NCI-H2107 treated with DMSO at 0.1 percent for 48 hours (cell line): ENCODE measurements around the gene USP36.
"Not testable (repeated sequence)": the region's sequence is repeated elsewhere in the genome, so short reads cannot be mapped to it uniquely, and the experiment has no call there.

Experiments
- DNase-seq: peaks from one replicate; lab custom pipeline; 2025; ENCODE audit not compliant: unreplicated experiment; lab: John Stamatoyannopoulos, UW

The USP36 gene

DNA sequence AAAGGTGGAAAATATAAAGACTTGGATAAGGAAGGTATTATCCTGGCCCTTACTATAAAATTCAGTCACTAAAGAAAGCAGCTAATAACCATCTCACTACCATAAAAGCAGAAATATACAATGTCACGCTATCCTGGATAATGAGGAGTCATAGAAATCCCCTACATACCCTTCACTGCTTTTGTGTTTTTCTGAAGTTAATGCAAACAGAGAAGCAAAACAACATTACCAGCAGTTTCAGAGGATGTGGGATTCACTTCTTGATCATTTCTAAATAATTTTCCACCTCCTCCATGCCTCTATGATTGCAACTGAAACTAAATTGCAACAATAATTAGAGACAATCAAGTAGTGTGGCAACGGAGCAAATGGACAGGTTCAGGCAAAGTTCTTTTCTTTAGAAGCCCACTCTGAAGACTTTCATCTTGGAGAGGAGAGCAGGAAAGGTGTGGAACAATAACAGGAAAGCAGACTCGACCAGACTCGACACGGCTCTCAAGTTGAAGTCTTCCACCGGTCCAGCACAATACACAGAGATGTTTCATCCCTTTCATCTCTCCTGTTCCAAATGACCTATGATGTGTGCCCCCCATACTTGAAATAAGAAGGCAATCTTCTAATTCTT is 68.7 kb downstream of the USP36 start:
- DNase-seq = no peak

DNA sequence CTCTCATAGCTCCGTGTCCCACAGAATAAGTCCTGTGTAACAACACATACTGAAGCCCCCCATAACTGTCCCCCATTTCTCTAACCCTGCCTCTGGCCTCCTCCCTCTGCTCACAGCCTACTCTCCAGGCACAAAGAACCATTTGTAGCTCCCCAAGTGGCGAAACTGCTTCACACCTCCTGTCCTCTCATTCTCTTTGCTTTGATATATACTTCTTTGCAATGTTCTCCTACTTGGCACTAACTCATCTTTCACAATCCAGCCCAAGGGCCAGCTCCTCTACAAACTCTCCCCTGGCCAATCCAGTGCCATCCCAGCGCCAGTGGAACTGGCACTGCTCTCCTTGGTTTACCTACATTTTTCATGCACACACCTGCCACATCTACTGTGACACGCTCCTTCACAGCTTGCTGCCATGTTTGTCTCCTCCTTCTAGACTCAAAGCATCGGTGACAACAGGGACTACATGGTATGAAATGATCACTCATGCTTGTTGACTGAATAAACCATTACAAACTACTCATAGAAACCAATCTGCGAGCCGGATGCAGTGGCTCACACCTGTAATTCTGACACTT is 71.3 kb downstream of the USP36 start:
- no peak for DNase-seq

DNA sequence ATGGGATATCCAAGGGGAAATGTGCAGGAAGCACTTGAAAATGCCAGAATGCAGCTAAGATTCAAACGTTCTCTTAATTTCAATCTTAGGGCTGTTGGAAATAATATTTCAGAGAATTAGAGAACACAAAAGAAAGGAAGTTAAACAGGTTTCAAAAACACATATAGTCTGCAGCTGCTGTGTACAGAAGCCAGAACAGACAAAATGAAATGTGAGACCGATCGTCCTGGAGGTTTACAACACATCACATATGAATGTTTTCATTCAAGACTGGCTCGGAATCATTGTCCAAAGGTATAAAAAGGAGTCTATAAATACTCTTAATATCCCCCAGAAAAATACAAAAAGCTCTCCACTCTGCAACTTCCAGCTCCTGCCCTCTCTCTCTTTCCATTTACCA is 72.8 kb downstream of the USP36 start:
- DNase-seq = peak; percentile 67

DNA sequence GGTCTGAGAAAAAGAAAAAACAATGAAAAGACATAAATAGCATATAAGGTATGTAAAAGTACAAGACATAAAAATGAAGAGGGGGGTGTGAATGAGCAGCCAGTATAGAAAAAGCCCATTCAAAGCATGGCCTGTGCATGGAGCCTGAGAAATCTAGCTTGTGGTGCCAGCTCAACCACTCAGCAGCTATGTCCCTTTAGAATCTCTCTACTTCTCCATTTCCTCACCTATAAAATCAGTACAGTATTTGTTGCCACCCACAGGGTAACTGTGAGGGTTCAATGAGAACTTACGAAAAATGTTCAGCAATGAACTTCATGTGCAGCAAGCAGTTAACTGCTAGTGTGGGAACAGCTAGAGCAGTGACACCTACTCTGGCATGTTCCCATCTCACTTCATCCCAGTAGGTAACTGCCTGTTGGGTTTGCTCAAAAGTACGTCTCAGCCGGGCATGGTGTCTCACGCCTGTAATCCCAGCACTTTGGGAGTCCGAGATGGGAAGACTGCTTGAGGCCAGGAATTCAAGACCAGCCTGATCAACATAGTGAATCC is 73.8 kb downstream of the USP36 start:
- DNase-seq = no peak

DNA sequence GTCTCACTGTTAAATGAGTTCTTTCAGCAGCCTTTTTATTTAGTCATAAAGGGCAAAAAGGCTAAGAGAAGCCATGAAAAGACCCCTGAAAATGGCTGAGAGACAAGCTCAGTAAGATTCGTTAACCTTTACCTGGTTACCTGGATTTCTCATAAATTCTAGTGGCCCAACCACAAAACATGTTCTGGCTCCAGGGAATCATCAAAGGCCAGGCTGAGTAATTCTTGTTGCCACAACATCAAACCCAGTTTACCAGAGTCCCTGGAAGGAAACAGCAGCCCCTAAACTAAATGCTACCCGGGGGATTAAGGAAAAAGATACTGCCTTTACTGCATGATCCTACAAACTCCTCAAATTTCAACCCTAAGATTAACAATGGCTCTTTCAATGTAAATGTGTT is 74.4 kb downstream of the USP36 start:
- DNase-seq = no peak

DNA sequence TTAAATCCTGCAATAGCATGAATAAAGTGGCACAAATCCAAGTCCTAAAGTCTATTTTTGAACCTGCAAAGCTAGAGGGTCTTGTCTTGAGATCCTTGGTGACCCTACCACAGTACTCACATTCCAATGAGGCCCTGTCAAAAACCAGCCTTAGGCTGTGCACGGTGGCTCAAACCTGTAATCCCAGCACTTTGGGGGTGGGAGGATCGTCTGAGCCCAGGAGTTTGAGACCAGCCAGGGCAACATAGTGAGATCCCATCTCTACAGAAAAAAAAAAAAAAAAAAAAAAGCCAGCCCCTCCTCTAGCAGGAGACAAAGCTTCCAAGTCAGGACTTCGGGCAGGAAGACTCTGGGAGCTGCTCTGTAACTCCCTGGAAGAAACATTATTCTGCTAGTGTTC is 74.8 kb downstream of the USP36 start:
- DNase-seq = no peak

DNA sequence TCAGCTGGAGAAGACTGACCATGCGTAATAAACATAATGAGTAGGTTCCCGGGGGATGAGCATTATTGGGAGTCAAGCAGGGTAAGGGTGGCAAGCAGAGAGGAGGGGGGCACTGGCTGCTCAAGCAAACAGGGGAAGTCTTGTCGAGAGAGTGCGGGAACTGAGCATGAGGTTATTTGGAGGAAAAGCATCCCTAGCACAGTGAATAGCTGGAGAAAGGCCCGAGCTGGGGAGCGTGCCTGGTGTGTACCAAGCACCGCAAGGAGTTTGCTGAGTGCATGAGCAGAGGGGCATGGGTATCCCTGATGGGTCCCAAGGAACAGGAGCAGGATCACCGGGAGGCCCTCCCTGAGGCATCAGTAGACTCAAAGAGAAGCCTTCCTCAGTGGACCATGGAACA is 75.7 kb downstream of the USP36 start:
- DNase-seq = no peak

DNA sequence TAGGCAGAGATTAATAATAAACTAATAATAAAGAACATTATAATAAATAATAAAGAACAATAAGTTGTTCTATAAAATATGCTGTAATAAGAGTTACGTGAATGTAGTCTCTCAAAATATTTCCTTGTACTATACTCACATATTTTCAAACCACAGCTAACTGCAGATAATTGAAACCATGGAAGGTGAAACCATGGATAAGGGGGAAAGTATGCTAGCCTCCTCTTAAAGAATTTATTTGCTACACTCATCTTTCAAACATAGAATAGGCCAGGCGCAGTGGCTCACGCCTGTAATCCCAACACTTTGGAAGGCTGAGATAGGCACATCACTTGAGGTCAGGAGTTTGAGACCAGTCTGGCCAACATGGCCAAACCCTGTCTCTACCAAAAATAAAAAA is 77.1 kb downstream of the USP36 start:
- DNase-seq = no peak

DNA sequence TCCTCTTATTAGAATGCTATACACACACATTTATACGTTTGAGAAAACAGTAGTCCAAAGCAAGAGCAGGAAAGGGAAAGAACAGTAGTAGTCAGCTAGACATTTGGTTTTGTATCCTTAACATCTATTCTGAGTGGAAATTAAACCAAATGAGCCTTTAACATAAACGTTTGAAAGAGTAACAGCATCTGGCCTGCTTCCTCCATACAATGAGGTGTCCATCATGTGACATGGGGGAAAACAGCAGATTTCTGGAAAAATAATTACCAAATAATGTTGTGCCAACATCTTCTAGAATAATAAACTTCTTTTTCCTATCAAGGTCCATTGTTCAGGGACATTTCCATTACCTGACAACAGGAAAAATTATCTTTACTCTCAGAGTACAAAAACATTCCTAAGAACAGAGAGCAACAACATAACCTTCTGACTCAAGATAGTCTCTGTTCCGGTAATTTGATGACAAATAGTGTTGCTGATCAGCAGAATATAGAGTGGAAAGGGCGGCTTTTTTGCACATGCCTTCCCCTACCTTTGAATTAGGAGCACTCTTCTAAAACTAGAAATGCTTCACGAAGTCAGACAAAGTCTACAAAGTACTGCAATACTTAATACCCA is 78.7 kb downstream of the USP36 start:
- DNase-seq = no peak

DNA sequence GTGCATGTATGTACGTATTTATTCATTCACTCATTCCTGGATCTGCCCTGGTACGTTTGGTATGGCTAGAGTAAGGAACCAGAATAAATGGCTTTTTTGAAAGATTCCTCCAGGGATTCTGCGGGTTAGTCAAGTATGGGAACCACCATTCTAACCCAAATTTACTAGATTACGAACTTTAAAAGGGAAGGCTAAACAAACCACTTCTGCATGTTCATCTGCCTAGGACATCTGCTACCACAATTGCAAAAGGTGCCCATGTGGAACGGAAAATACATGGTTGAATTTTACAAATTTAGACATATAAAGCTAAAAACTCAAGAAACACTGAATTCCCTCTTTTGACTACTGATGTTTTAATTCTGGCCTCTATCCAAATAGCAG is 80.7 kb downstream of the USP36 start:
- DNase-seq = no peak

DNA sequence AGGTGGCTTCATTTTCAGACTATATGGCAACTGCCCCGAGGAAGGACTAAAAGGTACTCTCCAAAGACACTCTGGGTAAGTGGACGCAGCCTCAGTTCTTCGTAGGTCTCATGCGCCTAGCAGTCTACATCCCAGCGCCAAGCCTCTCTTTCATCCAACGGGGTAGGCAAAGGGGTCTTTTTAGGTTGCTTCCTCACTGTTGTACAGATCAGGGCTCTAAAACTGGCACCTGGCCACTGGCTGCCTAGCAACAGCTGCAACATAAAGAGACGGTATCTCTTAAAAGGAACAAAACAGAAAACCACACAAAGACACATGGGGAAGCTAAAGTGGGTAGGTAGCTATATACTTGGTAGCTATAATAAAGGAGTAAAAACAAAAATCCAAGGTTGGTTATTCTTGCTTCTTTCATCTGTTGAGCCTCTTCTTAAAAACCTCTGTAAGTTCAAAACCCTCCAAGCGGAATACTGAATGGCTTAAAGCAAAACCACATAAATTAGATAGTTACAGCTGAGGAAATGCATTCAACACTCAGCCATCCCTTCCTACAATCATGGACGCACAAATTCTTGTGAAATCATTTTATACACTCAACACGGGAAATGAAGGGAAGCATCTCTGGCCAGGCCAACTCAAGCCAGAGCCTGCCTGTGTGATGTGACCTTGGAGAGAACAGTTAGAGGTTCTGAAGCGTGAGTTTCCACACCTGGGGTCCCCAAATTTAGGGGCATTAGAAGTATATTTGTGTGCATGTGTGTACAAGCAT is 81.2 kb downstream of the USP36 start:
- peak; percentile 79 for DNase-seq

DNA sequence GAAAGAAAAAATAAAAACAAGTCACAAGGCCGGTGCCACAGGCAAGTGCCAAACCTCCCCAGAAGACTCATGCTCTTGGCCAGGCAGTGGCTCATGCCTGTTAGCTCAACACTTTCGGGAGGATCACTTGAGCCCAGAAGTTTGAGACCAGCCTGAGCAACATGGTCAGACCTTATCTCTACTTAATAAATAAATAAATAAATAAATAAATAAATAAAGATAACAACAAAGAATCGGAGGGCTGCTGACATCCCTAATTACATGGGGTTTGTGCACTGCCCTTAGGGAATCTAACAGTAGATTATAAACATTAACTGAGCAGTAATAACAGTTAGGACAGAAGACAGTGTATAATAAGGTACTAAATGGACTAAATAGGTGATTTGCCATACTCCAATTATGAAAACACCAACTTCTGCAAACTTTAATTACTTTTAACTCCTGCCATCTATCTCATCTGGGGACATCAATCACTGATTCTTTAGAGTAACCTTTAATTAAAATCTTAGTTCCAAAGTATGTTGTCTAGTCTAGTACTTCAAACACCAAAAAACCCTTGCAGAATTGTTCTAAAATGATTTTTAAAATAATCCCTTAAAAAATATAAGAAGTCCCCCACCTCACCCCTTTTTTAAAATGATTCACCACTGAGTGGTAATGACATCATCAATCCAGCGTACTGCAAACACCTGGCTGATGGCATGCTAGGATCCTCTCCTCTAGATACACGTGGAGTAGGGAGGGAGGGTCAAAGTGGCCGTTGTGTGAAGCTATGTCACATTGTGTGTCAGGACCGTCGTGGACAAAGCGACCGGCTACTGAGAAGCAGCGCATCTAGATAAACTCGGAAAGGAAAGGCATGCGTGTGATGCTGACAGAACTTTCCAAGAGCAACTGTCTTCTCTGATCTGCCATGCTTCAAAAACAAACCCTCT is 87.0 kb downstream of the USP36 start:
- no peak for DNase-seq

DNA sequence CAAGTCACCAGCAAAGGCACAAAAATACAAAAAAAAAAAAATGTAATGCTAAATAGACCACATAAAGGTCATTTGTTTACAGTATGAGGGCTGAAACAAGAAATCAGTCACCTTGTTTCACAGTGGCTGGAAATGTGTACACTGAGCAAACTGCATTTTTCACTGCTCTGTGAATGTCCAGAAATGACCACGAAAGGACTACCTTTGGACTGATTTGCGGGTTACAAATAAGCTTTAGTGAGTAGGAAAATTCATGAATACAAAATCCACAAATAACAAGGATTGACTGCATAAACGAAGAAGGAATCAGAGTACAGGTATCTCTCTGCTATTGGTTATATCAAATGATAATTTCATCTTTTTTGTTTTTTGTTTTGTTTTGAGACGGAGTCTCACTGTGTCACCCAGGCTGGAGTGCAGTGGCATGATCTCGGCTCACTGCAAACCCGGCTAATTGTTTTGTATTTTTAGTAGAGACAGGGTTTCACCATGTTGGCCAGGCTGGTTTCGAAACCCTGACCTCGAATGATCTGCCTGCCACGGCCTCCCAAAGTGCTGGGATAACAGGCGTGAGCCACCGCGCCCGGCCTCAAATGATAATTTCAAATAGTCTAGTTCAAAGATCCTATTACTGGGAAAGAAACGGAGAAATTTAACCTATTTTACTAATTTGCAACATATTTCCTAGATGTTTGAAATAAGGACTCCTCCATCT is 89.0 kb downstream of the USP36 start:
- no peak for DNase-seq

DNA sequence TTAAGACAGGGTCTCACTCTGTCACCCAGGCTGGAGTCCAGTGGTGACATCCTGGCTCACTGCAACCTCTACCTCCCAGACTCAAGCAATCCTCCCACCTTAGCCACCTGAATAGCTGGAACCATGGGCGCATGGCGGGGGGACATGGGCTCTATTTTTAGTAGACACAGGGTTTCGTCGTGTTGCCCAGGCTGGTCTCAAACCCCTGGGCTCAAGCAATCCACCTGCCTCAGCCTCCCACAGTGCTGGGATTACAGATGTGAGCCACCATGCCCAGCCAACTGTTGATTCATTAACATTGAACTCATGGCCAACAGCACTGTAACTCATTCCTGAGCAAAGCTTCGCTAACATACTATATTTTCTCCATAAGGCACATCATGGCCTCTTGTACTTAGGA is 89.6 kb downstream of the USP36 start:
- not testable (repeated sequence) for DNase-seq

DNA sequence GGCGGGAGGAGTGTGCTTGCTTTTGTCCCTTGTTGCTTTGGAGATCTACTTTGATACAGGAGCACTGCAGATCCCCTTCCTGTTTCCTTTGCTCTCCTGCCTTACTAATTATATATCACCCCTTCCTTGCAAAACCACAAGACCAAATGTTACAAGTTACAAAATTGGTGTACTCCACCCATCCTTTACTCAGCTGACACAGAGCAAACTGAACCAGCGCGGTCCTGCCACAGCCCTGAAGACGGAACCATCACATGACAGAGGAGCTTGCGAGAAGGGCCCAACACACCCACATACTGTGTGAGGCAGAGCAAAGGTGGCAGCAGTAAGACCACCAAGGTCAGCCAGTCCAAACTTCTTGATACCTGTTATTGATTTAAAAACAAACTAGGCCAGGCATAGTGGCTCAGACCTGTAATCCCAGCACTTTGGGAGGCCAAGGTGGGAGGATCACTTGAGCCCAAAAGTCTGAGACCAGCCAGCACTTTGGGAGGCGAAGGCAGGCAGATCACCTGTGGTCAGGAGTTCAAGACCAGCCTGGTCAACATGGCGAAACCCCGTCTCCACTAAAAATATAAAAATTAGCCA is 91.8 kb downstream of the USP36 start:
- DNase-seq = no peak

DNA sequence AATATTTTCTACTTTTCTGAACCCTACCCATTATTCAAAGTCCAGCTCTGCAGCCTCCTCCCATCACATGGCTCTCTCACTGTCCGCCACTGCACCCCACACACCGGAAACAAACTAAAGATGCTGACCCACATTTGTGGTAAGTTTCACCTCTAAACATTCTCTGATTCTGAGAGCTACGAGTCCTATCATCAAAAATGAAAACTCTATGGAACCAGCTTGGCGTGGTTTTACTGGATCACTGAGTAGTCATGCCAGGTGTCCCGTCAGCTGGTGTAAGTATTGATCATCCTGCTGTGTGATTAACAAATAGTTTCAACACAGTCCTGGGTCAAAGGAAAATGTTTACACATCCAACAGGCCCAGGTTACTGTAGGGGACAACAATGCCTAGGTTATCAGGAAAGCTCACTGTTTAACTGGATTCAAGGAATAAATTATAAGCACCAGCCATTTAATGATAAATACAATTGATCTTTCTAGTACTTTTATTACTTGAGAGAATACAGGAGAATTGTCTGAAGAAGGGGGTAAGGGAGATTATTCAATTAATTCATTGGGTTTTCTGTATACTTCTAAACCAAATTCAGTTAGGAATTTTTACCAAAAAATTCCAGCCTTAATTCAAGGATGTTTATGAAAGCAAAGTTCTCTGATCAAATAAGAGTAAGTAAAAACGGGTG is 92.4 kb downstream of the USP36 start:
- DNase-seq = no peak

DNA sequence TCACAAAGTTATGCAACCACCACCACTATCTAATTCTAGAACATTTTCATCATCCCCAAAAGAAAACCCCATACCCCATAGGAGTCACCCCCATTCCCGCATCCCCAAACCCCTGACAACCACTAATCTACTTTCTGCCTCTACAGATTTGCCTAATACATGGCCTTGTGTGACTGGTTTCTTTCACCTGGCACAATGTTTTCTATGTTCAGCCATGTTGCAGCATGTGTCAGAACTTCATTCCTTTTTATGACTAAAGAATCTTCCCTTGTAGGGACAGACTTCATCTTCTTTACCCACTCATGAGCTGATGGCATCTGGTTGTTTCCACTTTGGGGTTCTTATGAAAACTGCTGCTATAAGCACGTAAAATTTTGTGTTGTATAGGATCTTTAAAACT is 93.1 kb downstream of the USP36 start:
- DNase-seq = no peak

DNA sequence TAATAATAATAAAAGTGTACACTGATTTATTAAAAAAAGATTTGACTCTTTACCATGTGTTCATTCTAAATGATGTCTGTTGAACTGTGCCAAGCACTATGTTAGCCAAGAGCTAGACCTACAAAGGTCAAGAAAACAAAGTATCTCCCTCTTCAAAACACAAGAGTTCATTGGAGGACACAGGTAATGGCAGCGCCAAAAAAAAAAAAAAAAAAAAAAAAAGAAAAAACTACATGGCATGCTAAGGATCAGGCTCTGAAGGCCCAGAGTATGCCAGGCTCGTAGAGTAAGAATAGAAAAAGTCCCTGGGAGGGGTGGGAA is 93.7 kb downstream of the USP36 start:
- DNase-seq = no peak

DNA sequence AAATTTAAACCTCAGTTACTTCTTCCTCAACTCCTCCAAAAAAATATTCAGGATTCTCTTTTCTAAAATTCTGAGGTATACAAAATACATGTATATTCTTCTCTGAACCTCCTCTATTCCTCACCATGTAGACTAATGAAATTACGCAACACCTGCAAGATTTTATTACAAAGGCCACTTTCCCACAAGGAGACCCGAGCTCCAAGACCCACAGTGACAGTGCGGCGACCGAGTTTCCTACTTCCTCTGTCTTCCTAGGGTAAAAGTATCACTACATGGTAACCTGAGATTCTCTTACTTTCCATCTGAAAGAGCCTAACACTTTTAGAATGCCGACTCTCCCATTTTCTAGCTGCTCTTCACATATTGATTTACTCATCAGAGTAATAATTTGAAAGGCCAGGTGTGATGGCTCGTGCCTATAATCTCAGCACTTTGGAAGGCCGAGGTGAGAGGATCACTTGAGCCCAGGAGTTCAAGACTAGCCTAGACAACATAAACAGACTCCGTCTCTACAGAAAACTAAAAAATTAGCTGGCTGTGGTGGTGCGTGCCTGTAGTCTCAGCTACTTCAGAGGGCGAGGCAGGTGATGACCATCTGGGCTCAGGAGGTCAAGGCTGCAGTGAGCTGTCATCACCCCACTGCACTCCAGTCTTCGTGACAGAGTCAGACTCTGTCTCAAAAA is 94.2 kb downstream of the USP36 start:
- peak; percentile 53 for DNase-seq
